SK-N-MC (cell line): ENCODE data around the gene BOLL.

Experiments used
- EZH2 ChIP-seq: fragments of 200-600 bp; sonication (generic); IDR thresholded peaks from one replicate; pipeline ENCODE4 v1.6.1; 2017; ENCODE audit warnings: antibody characterized with exemption
- FOXP2 ChIP-seq: optimal IDR thresholded peaks from 2 replicates; pipeline ENCODE3; 2011; ENCODE audit warnings: mild to moderate bottlenecking, moderate library complexity; ENCODE audit not compliant: insufficient read depth; ENCODE audit errors: extremely low read length, control extremely low read depth
- POLR2AphosphoS5 ChIP-seq: IDR thresholded peaks from 2 replicates; pipeline ENCODE4 v1.6.1; 2012; ENCODE audit warnings: mild to moderate bottlenecking, low read depth, low read length, borderline replicate concordance

DNA sequence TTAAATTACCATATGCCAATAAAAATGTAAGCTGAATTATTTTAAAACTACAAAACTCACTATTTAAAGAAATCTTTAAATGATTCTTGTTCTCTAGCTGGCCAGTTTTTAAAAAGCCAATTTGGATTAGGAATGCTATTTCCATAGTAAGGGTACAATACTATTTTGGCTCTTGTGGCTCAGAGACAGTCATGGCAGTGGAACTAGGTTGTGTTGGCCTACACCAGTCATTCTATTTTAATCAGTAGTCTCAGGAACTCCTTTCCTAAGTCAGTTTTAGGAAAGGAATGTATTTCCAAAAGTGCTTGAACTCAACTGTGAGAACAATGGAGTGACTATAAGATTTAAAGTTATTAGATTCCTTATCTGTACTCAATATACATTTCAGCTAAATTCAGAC lies 5.9 kb downstream of the BOLL start:
- TF ChIP-seq EZH2 (no peak), POLR2AphosphoS5 (no peak), FOXP2 (no peak)
